Measurements from ENCODE around the gene SAE1. TPM values are rescaled to one million over a fixed set of nuclear protein-coding genes. Genes with fewer than 3 reads are reported as not detected.
A peak's percentile ranks its signal among the peaks of the same experiment; 100 is the strongest.
"Not testable (repeated sequence)": the region's sequence is repeated elsewhere in the genome, so short reads cannot be mapped to it uniquely, and the experiment has no call there.

The SAE1 gene
- polyA plus RNA-seq, 1 donor from 2014 or later: 77.7 TPM

DNA sequence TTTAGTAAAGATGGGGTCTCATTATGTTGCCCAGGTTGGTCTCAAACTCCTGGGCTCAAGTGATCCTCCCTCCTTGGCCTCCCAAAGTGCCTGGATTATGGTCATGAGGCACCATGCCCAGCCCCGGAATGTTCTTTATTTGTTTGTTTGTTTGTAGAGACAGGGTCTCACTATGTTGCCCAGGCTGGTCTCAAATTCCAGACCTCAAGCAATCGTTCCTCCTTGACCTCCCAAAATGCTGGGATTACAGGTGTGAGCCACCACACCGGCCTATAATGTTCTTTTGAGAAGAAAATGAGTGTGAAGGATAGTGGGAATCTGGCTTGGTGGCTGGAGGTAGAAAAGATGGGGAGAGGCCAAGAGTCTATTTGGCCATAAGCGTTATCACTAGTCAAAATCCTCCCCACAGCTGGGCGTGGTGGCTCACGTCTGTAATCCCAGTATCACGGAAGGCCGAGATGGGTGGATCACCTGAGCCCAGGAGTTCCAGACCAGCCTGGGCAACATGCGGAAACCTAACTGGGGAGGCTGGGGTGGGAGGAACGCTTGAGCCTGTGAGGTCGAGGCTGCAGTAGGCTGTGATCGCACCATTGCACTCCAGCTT is 105.5 kb downstream of the SAE1 start:
- Mint-ChIP-seq H3K4me3 (peak overlapping the region in 1 of 4 donors; percentile 68), H3K36me3 (no peaks in the 10 kb centered on the region), H3K27me3 (peaks cover 17% of the 10 kb centered on the region), H3K9me3 (no peaks in the 10 kb centered on the region), H3K27ac (peak overlapping the region in 1 of 3 donors; percentile 7), H3K4me1 (peaks cover 12 to 21% (median 15%) of the 10 kb centered on the region in 3 donors)

DNA sequence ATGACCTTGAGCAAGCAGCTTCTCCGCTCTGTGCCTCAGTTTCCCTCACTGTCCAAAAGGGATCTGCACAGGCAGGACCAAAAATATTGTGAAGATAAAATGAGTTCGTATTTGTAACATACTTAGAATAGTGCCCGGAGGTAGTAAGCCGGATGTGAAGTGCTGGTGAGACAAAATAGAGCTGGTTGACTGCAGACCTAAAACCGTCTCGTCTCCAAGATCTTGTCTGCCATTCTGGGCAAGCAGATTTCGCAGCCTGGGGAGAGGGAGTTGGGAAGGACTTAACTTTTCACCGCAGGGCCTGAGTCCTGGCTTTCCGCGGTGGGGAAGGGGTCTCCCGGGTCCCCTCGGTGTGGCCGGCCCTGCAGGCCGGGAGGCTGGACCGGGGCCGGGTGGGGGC is 108.5 kb downstream of the SAE1 start:
- H3K27me3 Mint-ChIP-seq: peaks cover 15% of the 10 kb centered on the region
- no peaks in the 10 kb centered on the region for H3K36me3 Mint-ChIP-seq
- no peaks in the 10 kb centered on the region for H3K9me3 Mint-ChIP-seq
- peak overlapping the region in 2 of 3 donors; percentile 22 to 85 for H3K27ac Mint-ChIP-seq
- H3K4me3 Mint-ChIP-seq: peak overlapping the region; percentile 51 to 85 (median 69)
- peaks cover 6 to 14% (median 8%) of the 10 kb centered on the region in 3 donors for H3K4me1 Mint-ChIP-seq

- Mint-ChIP-seq H3K4me3 (peak overlapping the region in 2 of 4 donors; percentile 44 to 73), H3K4me1 (peaks cover 11 to 19% (median 13%) of the 10 kb centered on the region in 3 donors), H3K36me3 (no peaks in the 10 kb centered on the region), H3K27me3 (peaks cover 19% of the 10 kb centered on the region), H3K27ac (peak overlapping the region in 2 of 3 donors; percentile 27 to 67), H3K9me3 (no peaks in the 10 kb centered on the region)
Measured at GRCh38 chr19:47239610-47240296, 109.1 kb downstream of the SAE1 start.

DNA sequence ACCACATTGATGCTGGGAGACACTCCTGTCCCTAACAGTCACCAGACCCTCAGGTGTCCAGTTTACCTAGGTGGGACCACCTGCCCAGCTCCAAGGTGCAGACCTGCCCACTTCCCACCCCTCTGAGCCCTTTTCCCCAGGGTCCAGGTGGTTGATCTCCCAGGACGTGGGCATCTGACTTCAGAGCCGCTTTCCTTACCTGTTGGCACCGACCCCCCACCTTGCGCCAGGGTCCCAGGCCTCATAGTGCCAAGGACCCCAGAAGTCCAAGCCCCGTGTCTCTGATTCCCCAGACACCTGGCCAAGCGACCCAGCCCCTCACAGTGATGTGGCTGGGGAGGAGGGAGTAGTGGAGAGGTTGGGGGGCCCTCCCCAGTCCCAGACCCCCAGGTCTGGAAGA is 109.9 kb downstream of the SAE1 start:
- Mint-ChIP-seq H3K27ac (peak overlapping the region in 1 of 3 donors; percentile 67), H3K27me3 (peaks cover 19% of the 10 kb centered on the region), H3K9me3 (no peaks in the 10 kb centered on the region), H3K36me3 (no peaks in the 10 kb centered on the region), H3K4me3 (no peak overlapping the region), H3K4me1 (peaks cover 13 to 20% (median 17%) of the 10 kb centered on the region in 3 donors)

- H3K9me3 Mint-ChIP-seq: no peaks in the 10 kb centered on the region
- H3K4me1 Mint-ChIP-seq: peaks cover 13 to 20% (median 17%) of the 10 kb centered on the region in 3 donors
Measured at GRCh38 chr19:47240996-47241918, 110.6 kb downstream of the SAE1 start.

DNA sequence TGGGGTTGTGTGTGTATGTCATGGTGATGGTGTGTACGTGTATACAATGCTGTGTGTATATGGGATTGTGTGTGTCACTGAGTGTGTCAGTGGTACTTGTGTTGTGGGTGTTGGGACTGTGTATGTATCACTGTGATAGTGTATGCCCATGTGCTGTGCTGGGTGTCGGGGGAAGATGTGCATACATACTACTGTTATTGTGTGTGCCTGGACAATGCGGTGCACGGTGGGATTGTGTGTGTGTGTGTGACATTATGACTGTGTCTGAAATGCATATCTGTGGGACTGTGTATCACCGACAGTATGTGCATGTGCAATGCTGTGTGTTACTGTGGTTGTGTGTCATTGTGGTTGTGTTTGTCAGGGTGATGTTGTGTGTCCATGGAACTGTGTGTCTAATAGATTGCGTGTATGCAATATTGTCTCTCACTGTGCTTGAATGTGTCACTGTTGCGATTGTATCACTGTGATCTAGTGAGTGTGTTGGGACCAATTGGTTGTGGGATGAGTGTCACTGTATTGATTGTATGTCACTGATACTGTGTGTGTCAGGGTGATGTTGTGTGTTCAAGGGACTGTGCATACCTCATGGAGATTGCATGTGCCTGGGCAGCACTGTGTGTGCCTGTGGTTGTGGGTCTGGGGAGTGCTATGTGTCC is 111.4 kb downstream of the SAE1 start:
- no peak overlapping the region for H3K27ac Mint-ChIP-seq
- H3K4me1 Mint-ChIP-seq: peaks cover 13 to 20% (median 17%) of the 10 kb centered on the region in 3 donors
- no peaks in the 10 kb centered on the region for H3K9me3 Mint-ChIP-seq

More at GRCh38 chr19:47240996-47241918, 110.6 kb downstream of the SAE1 start:
- Mint-ChIP-seq H3K27me3 (peaks cover 19% of the 10 kb centered on the region), H3K36me3 (no peaks in the 10 kb centered on the region), H3K27ac (peak overlapping the region in 2 of 3 donors; percentile 39 to 67), H3K4me3 (no peak overlapping the region)

DNA sequence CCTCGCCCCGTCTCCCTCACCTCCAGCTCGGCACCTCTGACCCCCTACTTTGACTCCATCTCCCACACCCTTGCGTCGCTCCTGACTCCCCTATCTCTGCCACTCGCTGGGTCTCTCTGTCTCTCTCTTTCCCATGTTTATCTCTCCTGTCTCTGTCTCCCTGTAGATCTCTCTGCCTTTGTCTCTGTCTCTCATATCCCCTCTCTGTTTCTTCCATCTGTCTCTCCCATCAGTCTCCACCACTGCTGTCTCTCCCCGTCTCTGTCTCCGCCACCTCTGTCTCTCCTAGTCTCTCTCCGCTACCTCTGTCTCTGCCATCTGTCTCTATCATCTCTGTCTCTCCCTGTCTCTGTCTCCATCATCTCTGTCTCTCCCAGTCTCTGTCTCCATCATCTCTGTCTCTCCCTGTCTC is 112.7 kb downstream of the SAE1 start:
- peaks cover 22% of the 10 kb centered on the region for H3K27me3 Mint-ChIP-seq
- peak overlapping the region in 1 of 3 donors; percentile 63 for H3K27ac Mint-ChIP-seq
- no peaks in the 10 kb centered on the region for H3K9me3 Mint-ChIP-seq
- H3K36me3 Mint-ChIP-seq: no peaks in the 10 kb centered on the region
- H3K4me1 Mint-ChIP-seq: peaks cover 17 to 23% (median 19%) of the 10 kb centered on the region in 3 donors
- H3K4me3 Mint-ChIP-seq: peak overlapping the region in 2 of 4 donors; percentile 57 to 86

More for the DNA sequence above, 111.4 kb downstream of the SAE1 start:
- Mint-ChIP-seq H3K4me3 (no peak overlapping the region), H3K27me3 (peaks cover 19% of the 10 kb centered on the region), H3K36me3 (no peaks in the 10 kb centered on the region)

DNA sequence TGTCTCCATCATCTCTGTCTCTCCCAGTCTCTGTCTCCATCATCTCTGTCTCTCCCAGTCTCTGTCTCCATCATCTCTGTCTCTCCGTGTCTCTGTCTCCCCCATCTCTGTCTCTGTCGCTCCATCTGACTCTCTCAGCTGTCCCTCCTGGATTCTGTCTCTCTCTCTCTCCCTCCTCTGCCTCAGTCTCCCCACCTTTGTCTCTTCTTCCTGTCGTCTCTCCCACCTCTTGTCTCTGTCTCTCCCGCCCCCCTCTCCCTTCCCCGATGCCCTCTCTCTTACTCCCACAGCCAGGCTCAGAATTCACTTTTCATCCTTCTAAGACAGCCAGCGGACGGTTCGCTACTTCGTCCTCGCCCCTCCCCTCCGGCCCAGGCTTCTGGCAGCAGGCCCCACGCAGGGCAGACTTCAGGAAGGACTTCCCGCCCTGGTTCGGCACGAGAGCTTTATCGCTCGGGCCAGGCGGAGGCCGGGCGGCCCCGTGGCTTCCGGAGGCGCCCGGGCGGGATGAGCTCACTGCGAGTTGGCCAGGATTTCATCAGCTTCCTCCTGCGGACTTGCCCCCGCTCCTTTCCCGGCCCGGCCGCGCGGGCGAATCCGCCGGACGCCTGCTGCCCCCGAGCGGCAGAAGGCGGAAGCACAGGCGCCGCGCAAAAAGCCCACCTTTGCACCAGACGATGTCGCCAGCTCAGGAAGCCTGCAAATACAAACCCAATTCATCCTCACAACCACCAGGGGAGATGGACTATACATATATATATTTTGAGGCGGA is 113.3 kb downstream of the SAE1 start:
- Mint-ChIP-seq H3K4me3 (peak overlapping the region; percentile 14 to 86 (median 74)), H3K27ac (no peak overlapping the region), H3K36me3 (no peaks in the 10 kb centered on the region), H3K9me3 (no peaks in the 10 kb centered on the region), H3K27me3 (peaks cover 21% of the 10 kb centered on the region), H3K4me1 (peaks cover 15 to 22% (median 19%) of the 10 kb centered on the region in 3 donors)

- peaks cover 11 to 18% (median 18%) of the 10 kb centered on the region in 3 donors for H3K4me1 Mint-ChIP-seq
- H3K27me3 Mint-ChIP-seq: peaks cover 9% of the 10 kb centered on the region
- H3K4me3 Mint-ChIP-seq: peak overlapping the region in 1 of 4 donors; percentile 14
- H3K36me3 Mint-ChIP-seq: no peaks in the 10 kb centered on the region
- no peaks in the 10 kb centered on the region for H3K9me3 Mint-ChIP-seq
- peak overlapping the region in 2 of 3 donors; percentile 33 to 59 for H3K27ac Mint-ChIP-seq
Measured at GRCh38 chr19:47247308-47247990, 116.8 kb downstream of the SAE1 start.

- not testable (repeated sequence) for H3K36me3 Mint-ChIP-seq, H3K9me3 Mint-ChIP-seq, H3K27me3 Mint-ChIP-seq
- Mint-ChIP-seq H3K4me3 (peak overlapping the region in 2 of 4 donors; percentile 56 to 60), H3K27ac (peak overlapping the region in 2 of 3 donors; percentile 10 to 63), H3K4me1 (peaks cover 14 to 17% (median 14%) of the 10 kb centered on the region in 3 donors)
Measured at GRCh38 chr19:47253016-47253415, 122.4 kb downstream of the SAE1 start.

DNA sequence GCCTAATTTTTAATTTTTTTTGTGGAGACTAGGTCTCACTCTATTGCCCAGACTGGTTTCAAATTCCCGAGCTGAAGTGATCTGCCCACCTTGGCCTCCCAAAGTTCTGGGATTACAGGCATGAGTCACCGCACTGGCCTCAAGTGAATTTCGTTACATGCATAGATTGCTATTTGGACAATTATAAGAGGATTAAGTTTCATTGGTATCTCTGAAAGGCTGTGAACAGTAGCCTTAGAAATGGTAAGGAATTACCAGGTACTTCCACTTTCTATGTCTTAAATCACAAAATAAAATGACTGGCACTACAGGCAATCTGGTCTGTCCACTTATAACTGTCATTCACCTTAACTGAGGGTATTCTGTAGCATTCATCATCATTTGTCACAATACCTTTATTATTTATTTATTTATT is 122.8 kb downstream of the SAE1 start:
- peak overlapping the region in 2 of 3 donors; percentile 10 to 63 for H3K27ac Mint-ChIP-seq
- no peaks in the 10 kb centered on the region for H3K9me3 Mint-ChIP-seq
- H3K4me3 Mint-ChIP-seq: peak overlapping the region in 1 of 4 donors; percentile 56
- H3K36me3 Mint-ChIP-seq: no peaks in the 10 kb centered on the region
- peaks cover 14 to 19% (median 14%) of the 10 kb centered on the region in 3 donors for H3K4me1 Mint-ChIP-seq
- no peaks in the 10 kb centered on the region for H3K27me3 Mint-ChIP-seq

DNA sequence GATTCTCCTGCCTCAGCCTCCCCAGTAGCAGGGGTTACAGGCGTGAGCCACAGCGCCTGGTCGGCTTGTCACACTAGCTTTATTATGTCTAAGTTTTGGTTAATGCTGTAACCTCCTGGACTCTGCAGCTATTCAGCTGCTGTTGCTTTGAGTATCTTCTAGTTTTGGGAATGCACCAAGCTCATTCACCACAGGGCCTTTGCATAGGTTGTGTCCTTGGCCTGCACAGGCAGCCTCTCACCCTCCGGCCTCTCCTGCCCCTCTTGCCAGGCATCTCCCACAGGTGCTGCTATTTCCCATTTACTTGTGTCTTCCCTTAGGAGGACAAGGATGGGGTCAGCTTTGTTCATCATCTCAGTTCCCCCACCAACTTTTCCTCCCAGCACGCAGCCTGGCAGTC is 123.3 kb downstream of the SAE1 start:
- H3K36me3 Mint-ChIP-seq: peaks cover under 1% of the 10 kb centered on the region

More for the DNA sequence above, 123.3 kb downstream of the SAE1 start:
- no peaks in the 10 kb centered on the region for H3K27me3 Mint-ChIP-seq
- H3K4me3 Mint-ChIP-seq: no peak overlapping the region
- H3K4me1 Mint-ChIP-seq: peaks cover 18 to 19% (median 19%) of the 10 kb centered on the region in 3 donors
- peak overlapping the region in 1 of 3 donors; percentile 63 for H3K27ac Mint-ChIP-seq
- H3K9me3 Mint-ChIP-seq: no peaks in the 10 kb centered on the region
